RWPE2 (cell line): ENCODE measurements around the gene ALKBH8.

ENCODE experiments used
- ATAC-seq: fragments of 200-7000 bp; cut with Tn5 transposase; 3 replicates; pipeline ENCODE4 v1.9.1; 2021; ENCODE audit warnings: low read depth
- DNase-seq: peaks from one replicate; pipeline ENCODE4 v3.0.0-alpha.2; 2020; ENCODE audit warnings: low spot score
- H3K27ac ChIP-seq: fragments of 450-650 bp; 2 replicates; pipeline ENCODE4 v1.5.1; 2017; ENCODE audit warnings: mild to moderate bottlenecking; ENCODE audit not compliant: poor library complexity, severe bottlenecking
- H3K27me3 ChIP-seq: fragments of 250-450 bp; sonication (Bioruptor Pico); 2 replicates; pipeline ENCODE4 v1.5.1; 2021; ENCODE audit warnings: mild to moderate bottlenecking, moderate library complexity; ENCODE audit not compliant: insufficient read depth, poor library complexity, severe bottlenecking
- H3K36me3 ChIP-seq: fragments of 250-450 bp; sonication (Bioruptor Pico); 2 replicates; pipeline ENCODE4 v1.5.1; 2020; ENCODE audit warnings: low read depth, mild to moderate bottlenecking, moderate library complexity
- H3K4me1 ChIP-seq: fragments of 250-450 bp; sonication (Bioruptor Pico); 2 replicates; pipeline ENCODE4 v1.5.1; 2021; ENCODE audit warnings: mild to moderate bottlenecking, moderate library complexity; ENCODE audit not compliant: insufficient read depth, poor library complexity, severe bottlenecking
- H3K4me3 ChIP-seq: fragments of 250-450 bp; sonication (Bioruptor Pico); 2 replicates; pipeline ENCODE4 v1.5.1; 2021; ENCODE audit warnings: mild to moderate bottlenecking, moderate library complexity; ENCODE audit not compliant: severe bottlenecking
- H3K9me3 ChIP-seq: fragments of 250-450 bp; sonication (Bioruptor Pico); 2 replicates; pipeline ENCODE4 v1.5.1; 2021; ENCODE audit warnings: mild to moderate bottlenecking, moderate library complexity; ENCODE audit not compliant: severe bottlenecking
- CTCF ChIP-seq: fragments of 450-650 bp; IDR thresholded peaks from one replicate; pipeline ENCODE4 v1.5.1; 2017; ENCODE audit warnings: mild to moderate bottlenecking, moderate library complexity; ENCODE audit not compliant: poor library complexity, severe bottlenecking

The ALKBH8 gene, protein sequence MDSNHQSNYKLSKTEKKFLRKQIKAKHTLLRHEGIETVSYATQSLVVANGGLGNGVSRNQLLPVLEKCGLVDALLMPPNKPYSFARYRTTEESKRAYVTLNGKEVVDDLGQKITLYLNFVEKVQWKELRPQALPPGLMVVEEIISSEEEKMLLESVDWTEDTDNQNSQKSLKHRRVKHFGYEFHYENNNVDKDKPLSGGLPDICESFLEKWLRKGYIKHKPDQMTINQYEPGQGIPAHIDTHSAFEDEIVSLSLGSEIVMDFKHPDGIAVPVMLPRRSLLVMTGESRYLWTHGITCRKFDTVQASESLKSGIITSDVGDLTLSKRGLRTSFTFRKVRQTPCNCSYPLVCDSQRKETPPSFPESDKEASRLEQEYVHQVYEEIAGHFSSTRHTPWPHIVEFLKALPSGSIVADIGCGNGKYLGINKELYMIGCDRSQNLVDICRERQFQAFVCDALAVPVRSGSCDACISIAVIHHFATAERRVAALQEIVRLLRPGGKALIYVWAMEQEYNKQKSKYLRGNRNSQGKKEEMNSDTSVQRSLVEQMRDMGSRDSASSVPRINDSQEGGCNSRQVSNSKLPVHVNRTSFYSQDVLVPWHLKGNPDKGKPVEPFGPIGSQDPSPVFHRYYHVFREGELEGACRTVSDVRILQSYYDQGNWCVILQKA

DNA sequence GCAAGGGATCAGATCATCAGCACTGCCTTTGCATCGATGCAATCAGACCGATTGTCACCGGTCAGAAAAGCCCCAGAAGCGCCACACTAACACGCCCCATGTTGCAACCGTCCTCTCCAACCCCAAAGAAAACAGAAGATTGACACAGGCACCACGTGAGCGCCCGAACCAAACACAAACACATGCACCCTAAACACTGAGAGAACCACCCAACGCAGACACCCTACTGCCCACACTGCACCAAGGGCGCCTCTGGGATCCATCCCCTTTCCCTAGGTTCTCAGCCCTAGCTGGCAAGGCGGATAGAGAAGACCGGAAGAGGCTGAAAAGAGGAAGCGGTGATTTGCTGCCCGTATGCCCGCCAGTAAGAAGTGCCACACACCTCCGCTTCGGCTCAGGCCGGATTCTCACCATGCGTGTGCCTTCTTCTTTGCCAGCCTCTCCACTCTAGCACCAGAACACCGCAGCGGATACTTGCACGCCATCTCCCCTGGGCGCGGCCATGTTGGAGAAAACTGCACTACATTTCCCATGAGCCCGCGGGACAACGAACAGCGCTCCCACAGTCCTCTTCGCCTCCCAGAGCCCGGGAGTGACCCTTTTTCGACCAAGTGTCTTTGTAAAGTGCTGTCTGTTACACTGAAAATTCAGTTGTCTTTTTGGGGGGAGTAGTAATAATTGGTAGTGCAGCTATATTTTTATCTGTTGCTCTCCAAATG, at the start of gene ALKBH8:
TSS of gene ALKBH8 (minus strand) at position 517 of the 719 bp plus-strand sequence. CDS start 4,842 bp downstream, outside the sequence.
- TF ChIP-seq CTCF: no peak
- peaks cover 3% of the 10 kb centered on the region; the same call in 1 of the 2 replicates for H3K36me3 ChIP-seq
- ATAC-seq (peak; percentile 78), DNase-seq (peak; percentile 73)
- no peaks in the 10 kb centered on the region for H3K27me3 ChIP-seq
- H3K4me3 ChIP-seq: peak within 1 kb of the TSS; percentile 99
- H3K9me3 ChIP-seq: no peaks in the 10 kb centered on the region
- H3K4me1 ChIP-seq: peaks cover 31% of the 10 kb centered on the region
- H3K27ac ChIP-seq: peak within 1 kb of the TSS; percentile 80

- TF ChIP-seq CTCF: no peak
- DNase-seq: no peak
- H3K36me3 ChIP-seq: no peaks in the 10 kb centered on the region
- no peaks in the 10 kb centered on the region for H3K9me3 ChIP-seq
- peaks cover 5% of the 10 kb centered on the region for H3K27me3 ChIP-seq
- H3K4me1 ChIP-seq: no peaks in the 10 kb centered on the region
- no peak overlapping the region for H3K27ac ChIP-seq
- no peak overlapping the region for H3K4me3 ChIP-seq
- ATAC-seq: no peak
These were observed 46.9 kb upstream of the ALKBH8 start for GRCh38 chr11:107612445-107612844.

GRCh38 chr11:107609400-107610218, 44.1 kb upstream of the ALKBH8 start:
- ATAC-seq: no peak
- DNase-seq: no peak

GRCh38 chr11:107608809-107609208, 43.3 kb upstream of the ALKBH8 start:
- peaks cover 5% of the 10 kb centered on the region for H3K27me3 ChIP-seq
- H3K36me3 ChIP-seq: no peaks in the 10 kb centered on the region
- H3K27ac ChIP-seq: no peak overlapping the region
- no peaks in the 10 kb centered on the region for H3K4me1 ChIP-seq
- H3K9me3 ChIP-seq: no peaks in the 10 kb centered on the region
- TF ChIP-seq CTCF: no peak
- ATAC-seq (no peak), DNase-seq (no peak)
- H3K4me3 ChIP-seq: no peak overlapping the region

More at GRCh38 chr11:107609400-107610218, 44.1 kb upstream of the ALKBH8 start:
- H3K4me3 ChIP-seq: no peak overlapping the region
- peaks cover 5% of the 10 kb centered on the region for H3K27me3 ChIP-seq
- H3K9me3 ChIP-seq: no peaks in the 10 kb centered on the region
- no peak for TF ChIP-seq CTCF
- H3K4me1 ChIP-seq: no peaks in the 10 kb centered on the region
- no peak overlapping the region for H3K27ac ChIP-seq
- no peaks in the 10 kb centered on the region for H3K36me3 ChIP-seq
